ENCODE measurements around the gene CLEC19A.

The CLEC19A gene

GRCh38 chr16:19274165-19274797, 11.2 kb upstream of the CLEC19A start:
- H3K27me3 ChIP-seq (replicated peaks), result no peaks in the 10 kb centered on the region
- DNase-seq, result no peak
- in situ Hi-C loops (cut with HindIII; ENCODE audit: low pct_ligation_motif_present, low sequenced_read_pairs), result no loop called here
- no peaks in the 10 kb centered on the region for H3K36me3 ChIP-seq (replicated peaks)
- TF ChIP-seq, protein P1, sequence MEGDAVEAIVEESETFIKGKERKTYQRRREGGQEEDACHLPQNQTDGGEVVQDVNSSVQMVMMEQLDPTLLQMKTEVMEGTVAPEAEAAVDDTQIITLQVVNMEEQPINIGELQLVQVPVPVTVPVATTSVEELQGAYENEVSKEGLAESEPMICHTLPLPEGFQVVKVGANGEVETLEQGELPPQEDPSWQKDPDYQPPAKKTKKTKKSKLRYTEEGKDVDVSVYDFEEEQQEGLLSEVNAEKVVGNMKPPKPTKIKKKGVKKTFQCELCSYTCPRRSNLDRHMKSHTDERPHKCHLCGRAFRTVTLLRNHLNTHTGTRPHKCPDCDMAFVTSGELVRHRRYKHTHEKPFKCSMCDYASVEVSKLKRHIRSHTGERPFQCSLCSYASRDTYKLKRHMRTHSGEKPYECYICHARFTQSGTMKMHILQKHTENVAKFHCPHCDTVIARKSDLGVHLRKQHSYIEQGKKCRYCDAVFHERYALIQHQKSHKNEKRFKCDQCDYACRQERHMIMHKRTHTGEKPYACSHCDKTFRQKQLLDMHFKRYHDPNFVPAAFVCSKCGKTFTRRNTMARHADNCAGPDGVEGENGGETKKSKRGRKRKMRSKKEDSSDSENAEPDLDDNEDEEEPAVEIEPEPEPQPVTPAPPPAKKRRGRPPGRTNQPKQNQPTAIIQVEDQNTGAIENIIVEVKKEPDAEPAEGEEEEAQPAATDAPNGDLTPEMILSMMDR (IDR thresholded peaks at IDR 0.05; ENCODE audit: low read depth, low read length, missing control alignments), result no peak
- no peak overlapping the region for H3K27ac ChIP-seq
- no peak overlapping the region for H3K4me3 ChIP-seq (ENCODE audit: low read depth, low read length)

GRCh38 chr16:19278403-19278802, 7.1 kb upstream of the CLEC19A start:
- TF ChIP-seq, protein P1 (IDR thresholded peaks at IDR 0.05; ENCODE audit: low read depth, low read length, missing control alignments), result no peak
- no peak overlapping the region for H3K27ac ChIP-seq
- DNase-seq, result no peak
- no peak overlapping the region for H3K4me3 ChIP-seq (ENCODE audit: low read depth, low read length)
- no peaks in the 10 kb centered on the region for H3K27me3 ChIP-seq (replicated peaks)
- no peaks in the 10 kb centered on the region for H3K36me3 ChIP-seq (replicated peaks)
- in situ Hi-C loops (cut with HindIII; ENCODE audit: low pct_ligation_motif_present, low sequenced_read_pairs), result no loop called here

DNA sequence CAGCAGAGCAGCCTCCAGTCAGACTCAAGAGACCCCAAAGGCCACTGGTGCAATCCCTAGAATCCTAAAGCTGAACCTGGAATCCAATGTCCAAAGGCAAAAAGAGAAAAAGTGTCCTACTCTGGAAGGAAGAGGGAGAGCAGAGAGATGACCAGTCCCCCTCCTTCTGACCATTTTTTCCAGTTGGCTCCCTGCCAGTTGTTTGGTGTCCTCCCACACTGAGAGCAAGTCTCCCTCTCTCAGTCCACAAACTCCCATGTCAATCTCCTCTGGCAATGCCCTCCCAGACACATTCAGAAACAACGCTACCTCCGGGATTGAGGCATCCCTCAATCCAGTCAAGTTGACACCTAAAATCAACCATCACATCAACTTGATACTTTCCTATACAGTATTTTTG, 4.3 kb upstream of the CLEC19A start:
- Histone ChIP-seq H3K36me3 (replicated peaks) (no peaks in the 10 kb centered on the region), H3K27me3 (replicated peaks) (no peaks in the 10 kb centered on the region), H3K4me3 (ENCODE audit: low read depth, low read length) (no peak overlapping the region), H3K27ac (no peak overlapping the region)
- TF ChIP-seq, protein P1 (IDR thresholded peaks at IDR 0.05; ENCODE audit: low read depth, low read length, missing control alignments), result no peak
- in situ Hi-C loops (cut with HindIII; ENCODE audit: low pct_ligation_motif_present, low sequenced_read_pairs), result no loop called here
- no peak for DNase-seq

DNA sequence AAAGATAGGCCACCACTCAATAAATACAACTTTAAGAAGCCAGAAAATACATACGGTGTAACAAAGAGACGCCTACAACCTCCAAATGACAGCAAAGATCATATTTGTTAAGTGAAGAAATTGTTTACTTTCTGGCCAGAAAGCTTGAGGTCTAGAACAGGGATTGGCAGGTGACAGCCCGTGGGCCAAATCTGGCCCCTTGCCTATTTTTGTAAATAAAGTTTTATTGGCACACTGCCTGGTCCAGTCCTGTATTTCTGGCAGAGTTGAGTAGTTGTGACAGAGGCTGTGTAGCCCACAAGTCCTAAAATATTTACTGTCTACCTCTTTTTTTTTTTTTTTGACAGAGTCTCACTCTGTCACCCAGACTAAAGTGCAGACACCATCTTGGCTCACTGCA, 3.4 kb upstream of the CLEC19A start:
- no peaks in the 10 kb centered on the region for H3K36me3 ChIP-seq (replicated peaks)
- in situ Hi-C loops (cut with HindIII; ENCODE audit: low pct_ligation_motif_present, low sequenced_read_pairs), result no loop called here
- DNase-seq, result no peak
- no peak overlapping the region for H3K27ac ChIP-seq
- TF ChIP-seq, protein P1 (IDR thresholded peaks at IDR 0.05; ENCODE audit: low read depth, low read length, missing control alignments), result no peak
- H3K27me3 ChIP-seq (replicated peaks), result no peaks in the 10 kb centered on the region
- H3K4me3 ChIP-seq (ENCODE audit: low read depth, low read length), result no peak overlapping the region

DNA sequence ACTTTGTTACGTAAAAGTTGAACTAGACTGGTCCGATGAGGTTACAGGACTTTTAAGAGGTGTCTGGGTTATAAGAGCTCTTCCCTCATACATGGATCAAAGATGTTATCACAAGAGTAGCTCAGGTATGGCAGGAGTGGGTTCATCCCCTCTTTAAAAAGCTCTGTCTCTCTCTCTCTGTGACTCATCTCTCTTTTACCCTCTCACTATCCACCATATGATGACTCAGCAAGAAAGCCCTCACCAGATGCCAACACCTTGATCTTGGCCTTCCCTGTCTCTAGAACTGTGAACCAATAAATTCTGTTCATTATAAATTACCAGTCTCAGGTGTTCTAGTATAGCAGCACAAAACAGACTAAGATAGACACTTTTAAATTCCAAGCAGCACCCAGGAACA, 1.9 kb upstream of the CLEC19A start:
- DNase-seq, result no peak
- in situ Hi-C loops (cut with HindIII; ENCODE audit: low pct_ligation_motif_present, low sequenced_read_pairs), result no loop called here
- Histone ChIP-seq H3K27ac (no peak overlapping the region), H3K4me3 (ENCODE audit: low read depth, low read length) (no peak overlapping the region), H3K27me3 (replicated peaks) (no peaks in the 10 kb centered on the region), H3K36me3 (replicated peaks) (no peaks in the 10 kb centered on the region)
- TF ChIP-seq, protein P1 (IDR thresholded peaks at IDR 0.05; ENCODE audit: low read depth, low read length, missing control alignments), result no peak

- Histone ChIP-seq H3K4me3 (ENCODE audit: low read depth, low read length) (no peak overlapping the region), H3K27ac (no peak overlapping the region), H3K27me3 (replicated peaks) (no peaks in the 10 kb centered on the region), H3K36me3 (replicated peaks) (no peaks in the 10 kb centered on the region)
- TF ChIP-seq, protein P1 (IDR thresholded peaks at IDR 0.05; ENCODE audit: low read depth, low read length, missing control alignments), result no peak
- peak; percentile 0 for DNase-seq
- in situ Hi-C loops (cut with HindIII; ENCODE audit: low pct_ligation_motif_present, low sequenced_read_pairs), result no loop called here
Observed at GRCh38 chr16:19284207-19284606, 1.3 kb upstream of the CLEC19A start.
